ENCODE results near the gene CBX2.

The CBX2 gene

DNA sequence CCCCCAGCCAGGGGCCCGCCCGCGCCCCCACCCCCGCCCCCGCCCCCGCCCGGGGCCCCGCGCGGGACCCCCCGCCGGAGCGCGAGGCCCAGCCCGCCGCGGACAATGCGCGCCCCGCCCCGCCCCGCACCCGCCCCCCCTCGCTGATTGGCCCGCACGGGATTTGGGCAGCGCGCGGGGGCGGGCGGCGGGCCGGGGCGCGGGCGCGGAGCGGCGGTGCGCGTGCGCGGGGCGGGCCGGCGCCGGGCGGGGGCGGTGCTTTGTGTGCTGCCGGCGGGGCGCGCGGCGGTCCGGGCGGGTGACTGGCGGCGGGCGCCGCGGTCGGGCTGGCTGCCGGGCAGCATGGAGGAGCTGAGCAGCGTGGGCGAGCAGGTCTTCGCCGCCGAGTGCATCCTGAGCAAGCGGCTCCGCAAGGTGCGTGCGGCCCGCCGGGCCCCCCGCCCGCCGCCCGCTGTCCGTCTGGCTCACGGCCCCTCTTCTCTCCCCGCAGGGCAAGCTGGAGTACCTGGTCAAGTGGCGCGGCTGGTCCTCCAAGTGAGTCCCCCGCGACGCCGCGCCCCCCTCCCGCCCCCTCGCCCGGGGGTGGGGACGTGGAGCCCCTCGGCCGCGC is at the start of gene CBX2:
CBX2 (plus strand) TSS at position 255 of the 610 bp plus-strand sequence; CDS start at position 343, 88 bp downstream.
- DNase-seq, result no peak

DNA sequence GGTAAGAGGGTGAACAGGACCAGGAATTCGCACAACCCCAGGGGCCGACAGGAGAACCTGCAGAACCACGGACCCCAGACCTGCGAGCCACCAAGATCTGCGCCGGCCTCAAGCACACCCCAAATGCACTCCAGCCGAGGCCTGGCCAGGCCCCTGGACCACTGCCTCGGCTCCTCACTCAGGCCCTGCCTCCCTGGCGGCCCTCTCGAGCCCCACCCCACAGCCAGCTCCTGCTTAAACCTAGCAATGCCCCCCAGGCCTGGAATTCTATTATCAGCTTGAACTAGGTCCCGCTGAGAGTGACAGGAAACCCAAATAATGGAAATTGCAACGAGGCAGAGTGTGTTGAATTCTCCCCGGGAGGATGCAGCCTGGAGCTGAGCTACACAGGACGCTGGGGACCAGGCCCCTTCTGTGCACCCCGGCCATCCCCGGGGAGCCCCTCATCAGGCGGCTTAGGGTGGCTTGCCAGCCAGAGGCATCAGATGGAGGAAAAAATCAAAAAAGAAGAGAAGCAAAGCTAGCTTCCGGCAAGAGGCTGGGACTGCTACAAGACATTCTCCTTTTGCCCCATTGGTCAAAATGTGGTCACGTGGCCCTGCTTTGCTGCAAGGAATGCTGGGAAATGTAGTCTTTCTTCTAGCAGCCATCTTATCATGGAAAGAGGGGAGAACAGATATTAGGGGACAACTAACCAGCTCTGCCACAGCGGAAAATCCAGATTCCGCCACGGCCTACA is 49.6 kb upstream of the CBX2 start:
- peak; percentile 11 for DNase-seq

DNA sequence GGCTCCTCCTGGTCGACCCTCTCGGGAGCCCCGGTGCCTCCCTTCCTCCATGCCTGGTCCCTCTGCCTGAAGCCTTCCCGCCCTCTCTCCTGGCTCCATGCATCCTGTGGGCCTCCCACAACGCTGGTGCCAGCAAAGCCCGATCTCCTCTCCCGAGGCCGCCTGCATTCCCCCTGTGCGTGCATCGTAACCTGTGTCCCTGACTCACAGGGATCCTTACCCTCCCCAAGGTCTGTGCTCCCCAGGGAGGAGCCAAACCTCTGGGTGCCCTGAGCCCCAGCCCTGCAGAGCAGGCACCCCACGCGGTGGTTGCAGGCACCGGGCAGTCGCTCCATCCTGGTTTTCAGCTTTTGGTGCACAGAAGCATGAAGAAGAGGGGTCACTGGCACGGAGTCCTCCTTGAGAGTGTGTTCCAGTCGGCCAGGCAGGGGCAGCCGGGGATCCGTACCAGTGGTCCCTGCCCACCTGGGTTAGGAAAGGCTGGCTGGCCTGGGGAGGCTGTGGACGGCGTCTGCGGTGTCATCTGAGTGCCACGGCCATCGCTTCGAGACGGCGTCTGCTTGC is 49.0 kb upstream of the CBX2 start:
- DNase-seq, result no peak

DNA sequence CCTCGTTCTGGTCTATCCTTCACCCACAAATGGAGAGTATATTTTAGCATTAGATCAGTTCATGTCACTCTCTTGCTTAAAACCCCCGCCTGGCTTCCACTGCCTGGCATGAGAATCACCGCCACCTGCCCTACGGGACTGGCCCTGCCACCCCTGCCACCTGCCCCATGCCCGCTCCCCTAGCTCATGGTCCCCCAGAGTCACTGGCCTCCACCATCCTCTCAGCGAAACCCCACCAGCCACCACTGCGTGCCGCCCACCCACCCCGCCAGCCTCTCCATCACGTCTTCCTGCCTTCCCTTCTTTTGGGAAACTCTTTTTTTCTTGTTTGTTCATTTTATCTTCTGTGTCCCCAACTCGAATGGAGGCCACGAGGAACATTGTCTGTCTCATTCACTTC is 48.2 kb upstream of the CBX2 start:
- no peak for DNase-seq

DNA sequence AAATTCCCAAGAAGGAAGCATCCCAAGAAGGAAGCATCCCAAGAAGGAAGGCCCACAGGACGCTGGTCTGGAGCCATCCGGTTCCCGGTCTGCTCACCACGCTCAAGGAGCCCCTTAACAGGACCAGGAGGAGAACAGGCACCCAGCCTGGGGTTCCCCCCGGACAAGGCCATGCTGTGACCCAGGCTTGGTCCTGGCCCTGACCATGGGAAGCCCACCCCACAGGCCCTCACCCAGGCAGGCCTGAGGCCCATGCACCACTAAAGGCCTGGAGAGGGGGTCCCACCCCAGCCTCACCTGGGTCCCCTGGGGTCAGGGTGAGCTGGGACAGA is 47.5 kb upstream of the CBX2 start:
- no peak for DNase-seq

DNA sequence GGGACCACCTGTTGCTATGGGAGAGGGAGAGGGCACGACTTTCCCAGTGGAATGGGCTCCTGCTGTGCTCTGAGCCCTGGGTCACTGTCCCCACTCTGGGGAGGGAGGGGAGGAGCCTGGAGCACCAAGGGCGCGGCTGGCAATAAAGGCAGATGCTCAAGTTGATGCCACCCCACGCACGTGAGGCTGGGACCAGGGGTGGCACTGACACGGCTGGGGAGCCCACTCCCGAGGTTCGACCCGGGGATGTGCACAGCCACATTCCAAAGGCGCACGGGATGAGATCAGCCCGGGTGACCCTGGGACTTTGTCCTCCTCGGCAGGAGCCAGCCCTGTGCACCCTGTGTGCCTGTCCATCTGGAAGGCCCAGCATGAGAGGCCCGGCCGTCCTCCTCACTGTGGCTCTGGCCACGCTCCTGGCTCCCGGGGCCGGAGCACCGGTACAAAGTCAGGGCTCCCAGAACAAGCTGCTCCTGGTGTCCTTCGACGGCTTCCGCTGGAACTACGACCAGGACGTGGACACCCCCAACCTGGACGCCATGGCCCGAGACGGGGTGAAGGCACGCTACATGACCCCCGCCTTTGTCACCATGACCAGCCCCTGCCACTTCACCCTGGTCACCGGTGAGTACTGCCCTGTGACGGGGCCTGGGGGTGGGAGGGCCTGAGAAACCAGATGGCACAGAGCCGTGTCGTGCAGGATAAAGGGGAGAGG is 47.0 kb upstream of the CBX2 start, which contains the start of gene ENPP7:
ENPP7 (plus strand) TSS at position 175 of the 715 bp plus-strand sequence; CDS start at position 372, 197 bp downstream.
- no peak for DNase-seq

DNA sequence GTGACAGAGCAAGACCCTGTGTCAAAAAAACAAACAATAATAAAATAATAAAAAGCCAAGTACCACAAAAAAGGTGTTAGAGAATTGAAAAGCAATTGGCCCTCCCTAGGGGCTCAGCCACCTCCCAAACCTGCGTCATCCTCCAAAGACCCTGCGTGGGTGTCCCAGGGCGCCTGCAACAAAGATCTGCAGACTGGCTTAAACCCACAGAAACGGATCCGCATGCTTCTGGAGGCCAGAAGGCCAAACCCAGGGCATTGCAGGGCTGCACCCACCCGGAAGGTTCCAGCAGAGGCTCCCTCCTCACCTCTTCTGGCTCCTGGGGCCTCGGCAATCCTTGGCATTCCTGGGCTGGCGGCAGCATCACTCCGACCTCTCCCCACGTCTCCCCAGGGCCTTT is 45.7 kb upstream of the CBX2 start:
- no peak for DNase-seq

DNA sequence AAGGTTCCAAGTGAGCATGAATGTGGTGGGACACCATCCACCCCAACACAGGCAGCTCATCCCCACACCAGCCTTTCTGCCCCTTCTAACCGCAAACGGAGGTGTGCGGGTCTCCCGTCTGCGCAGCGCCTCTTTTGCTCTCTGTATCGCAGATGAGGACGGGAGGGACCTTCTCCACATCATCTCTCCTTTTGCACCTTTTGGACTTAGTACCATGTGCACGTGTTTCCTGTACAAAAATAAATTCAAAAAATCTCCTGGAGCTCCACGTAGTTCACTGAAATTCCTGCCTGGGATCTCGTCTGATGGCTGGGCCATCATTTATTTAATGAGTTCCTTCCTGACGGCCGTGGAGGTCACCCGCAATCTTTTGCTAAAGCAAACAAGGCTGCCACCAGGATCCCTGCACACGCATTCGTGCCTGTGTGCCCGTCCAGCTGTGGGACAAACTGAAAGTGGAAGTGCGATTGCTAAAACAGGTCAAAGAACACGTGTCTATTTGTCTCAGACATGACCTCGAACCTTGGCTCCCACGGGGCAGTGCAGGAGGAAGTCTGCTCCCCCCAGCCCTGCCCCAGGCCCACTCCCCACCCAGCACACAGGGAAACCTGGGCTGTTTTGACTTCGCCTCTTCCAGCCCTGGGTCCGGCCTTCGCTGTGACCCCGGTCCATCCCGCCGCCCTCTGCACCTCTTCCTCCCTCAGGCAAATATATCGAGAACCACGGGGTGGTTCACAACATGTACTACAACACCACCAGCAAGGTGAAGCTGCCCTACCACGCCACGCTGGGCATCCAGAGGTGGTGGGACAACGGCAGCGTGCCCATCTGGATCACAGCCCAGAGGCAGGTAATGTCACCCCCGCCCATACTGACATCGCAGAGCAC is 44.9 kb upstream of the CBX2 start:
- no peak for DNase-seq

DNA sequence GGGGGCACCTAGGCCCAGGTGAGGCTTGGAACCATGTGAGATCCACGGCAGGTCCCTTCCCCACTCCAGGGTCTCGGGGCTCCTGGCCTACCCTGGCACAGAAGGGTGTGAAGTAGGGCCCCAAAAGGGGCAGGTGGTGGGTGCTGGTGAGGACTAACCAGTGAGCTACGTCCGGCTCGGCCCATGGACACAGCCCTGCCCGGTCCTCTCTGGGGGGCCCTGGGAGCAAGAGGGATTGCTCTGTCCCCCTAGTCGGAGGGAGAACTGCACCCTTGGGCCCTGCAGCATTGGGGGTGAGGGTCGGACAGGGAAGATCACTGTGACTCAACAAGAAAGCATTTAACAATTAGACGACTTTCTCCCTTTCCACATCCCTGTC is 44.3 kb upstream of the CBX2 start:
- DNase-seq, result no peak

DNA sequence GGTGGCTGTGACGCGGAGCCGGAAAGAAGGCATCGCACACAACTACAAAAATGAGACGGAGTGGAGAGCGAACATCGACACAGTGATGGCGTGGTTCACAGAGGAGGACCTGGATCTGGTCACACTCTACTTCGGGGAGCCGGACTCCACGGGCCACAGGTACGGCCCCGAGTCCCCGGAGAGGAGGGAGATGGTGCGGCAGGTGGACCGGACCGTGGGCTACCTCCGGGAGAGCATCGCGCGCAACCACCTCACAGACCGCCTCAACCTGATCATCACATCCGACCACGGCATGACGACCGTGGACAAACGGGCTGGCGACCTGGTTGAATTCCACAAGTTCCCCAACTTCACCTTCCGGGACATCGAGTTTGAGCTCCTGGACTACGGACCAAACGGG is 42.9 kb upstream of the CBX2 start:
- no peak for DNase-seq

DNA sequence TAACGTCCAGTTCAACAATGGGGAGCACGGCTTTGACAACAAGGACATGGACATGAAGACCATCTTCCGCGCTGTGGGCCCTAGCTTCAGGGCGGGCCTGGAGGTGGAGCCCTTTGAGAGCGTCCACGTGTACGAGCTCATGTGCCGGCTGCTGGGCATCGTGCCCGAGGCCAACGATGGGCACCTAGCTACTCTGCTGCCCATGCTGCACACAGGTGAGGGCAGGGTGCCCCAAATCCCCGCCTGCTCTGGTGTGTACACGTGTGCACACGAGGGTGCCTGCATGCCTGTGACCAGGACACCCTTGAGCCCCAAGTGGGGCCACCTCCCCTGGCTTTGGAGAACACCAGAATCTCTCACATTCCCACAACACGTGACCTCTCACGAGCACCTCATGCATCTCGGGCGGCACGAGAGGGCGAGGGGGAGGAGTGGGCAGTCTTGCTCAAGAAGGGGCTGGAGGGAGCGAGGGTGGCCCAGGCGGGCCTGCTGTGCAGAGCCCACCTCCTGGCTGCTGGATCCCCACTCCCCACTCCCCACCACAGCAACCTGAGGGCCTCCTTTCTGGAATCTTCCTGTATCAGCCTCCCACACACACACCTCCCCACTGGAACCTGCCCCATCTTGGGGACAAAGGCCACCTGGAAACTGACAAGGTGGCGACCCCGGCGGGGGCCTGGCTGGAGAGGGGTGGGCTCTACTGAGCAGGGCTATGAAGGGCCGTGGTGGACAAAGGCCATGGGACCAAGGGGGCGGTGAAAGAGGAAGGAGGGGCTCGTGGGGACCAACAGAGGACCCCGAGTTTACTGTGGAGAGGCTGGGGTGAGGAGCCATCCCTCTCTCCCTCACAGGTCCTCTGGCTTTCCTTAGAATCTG is 40.7 kb upstream of the CBX2 start:
- no peak for DNase-seq

DNA sequence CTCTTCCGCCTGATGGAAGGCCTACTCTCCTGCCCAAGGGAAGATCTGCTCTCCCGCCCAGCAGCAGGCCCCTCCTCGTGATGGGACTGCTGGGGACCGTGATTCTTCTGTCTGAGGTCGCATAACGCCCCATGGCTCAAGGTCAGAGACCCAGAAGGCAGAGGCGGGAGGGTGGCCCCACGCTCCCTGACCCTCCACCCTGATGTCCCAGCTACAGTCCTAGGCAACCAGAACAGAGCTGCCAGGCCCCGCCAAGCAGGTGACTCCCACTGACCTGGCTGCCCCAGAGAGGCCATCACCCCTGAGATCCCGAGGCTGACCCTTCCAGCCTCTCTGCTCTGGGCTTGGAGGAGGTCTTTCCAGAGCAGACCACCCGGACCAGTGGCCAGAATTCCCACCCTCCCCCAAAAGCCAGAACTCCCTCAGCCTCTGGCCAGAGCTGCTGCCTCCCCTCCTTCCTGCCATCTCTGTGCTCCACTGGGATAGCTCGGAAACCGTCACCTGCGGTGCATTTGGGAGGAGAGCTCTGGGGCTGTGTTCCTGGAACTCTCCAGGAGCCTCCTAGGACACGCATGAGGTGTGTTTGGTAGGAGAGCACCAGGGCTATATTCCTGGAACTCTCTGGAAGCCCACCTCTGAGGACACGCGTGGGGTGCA is 39.9 kb upstream of the CBX2 start:
- no peak for DNase-seq

DNA sequence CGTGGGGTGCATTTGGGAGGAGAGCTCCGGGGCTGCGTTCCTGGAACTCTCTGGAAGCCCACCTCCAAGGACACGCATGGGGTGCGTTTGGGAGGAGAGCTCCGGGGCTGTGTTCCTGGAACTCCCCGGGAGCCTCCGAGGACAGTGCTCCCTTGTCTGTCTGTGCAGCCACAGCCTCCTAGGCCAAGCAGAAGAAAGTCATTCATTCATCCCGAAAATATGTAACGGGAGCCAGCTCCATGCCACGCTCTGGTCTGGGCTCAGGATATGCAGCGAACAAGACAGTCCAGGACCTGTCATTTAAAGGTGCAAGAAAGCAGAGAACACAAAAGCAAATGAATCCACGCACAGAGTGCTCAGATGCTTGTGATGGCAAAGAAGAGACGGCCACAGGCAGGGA is 39.3 kb upstream of the CBX2 start:
- DNase-seq, result no peak

DNA sequence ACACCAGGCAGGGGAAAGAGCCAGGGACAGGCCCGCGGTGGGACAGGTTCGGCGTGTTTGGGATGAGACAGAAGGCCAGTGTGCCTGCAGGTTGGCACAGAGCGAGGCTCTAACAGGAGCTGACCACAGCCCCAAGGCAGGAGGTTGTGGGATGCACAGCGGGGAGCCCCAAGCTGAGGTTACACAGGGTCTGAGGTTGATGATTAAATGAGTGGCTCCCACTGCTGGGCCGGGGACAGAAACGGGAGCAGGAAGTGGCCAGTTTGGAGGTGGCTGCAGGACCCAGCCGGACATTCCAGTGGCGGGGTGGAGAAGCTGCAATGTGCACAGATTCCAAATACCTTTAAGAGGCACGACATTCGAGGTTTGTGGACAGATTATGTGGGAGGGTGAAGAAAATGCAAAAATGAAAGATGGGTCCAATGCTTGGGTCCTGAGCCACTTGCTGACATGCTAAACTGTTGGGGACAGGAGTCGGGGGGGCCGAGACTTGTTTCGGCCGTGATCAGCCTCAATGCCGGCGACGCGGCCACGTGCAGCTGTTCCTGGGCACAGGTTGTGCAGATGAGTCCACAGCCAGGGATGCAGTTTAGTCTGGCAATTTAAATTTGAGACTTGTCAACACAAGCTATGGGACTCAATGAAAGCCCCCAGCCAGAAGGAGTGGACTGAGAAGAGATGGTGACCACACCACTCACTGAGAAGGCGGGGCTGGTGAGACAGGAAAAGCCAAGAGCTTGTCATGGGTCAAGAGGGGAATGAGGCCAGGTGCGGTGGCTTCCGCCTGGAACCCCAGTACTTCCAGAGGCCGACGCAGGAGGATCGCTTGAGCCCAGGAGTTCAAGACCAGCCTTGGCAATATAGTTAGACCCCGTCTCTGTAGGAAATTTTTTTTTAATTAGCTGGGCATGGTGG is 38.5 kb upstream of the CBX2 start:
- no peak for DNase-seq

DNA sequence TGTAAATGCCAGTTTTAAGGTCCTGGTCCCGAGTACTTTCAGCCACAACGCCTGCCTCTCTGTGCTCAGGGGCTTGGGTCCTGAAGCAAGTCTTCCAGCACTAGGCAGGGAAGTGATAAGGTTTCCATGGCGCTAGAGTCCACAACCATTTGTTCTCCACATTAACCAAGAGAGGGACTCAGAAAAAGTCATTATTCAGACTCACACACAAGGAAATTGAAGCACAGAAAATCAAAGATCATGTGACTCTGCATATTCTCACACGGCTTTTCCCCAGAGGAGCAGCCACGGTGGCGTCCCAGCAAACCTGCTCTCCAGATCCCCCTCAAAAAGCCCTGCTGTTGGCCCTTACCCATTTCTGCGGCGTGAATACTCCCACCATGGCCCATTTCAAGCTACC is 37.5 kb upstream of the CBX2 start:
- DNase-seq, result no peak

DNA sequence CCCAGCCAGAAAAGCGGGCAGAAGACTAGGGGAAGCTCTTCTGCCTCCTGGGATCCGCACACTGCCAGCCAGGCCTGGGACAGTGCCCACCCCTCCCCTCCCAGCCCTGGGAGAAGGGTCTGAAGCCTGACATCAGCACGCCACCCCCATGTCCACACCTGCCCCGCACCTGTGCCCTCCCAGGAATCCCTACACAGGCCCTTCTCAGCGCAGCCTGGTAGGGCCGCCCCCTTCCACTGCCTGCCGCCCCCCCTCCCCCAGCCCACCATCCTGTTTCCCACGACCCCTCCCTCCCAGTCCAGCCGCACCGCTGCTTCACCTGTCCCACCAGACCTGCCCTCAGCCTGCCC is 36.6 kb upstream of the CBX2 start:
- DNase-seq, result no peak

DNA sequence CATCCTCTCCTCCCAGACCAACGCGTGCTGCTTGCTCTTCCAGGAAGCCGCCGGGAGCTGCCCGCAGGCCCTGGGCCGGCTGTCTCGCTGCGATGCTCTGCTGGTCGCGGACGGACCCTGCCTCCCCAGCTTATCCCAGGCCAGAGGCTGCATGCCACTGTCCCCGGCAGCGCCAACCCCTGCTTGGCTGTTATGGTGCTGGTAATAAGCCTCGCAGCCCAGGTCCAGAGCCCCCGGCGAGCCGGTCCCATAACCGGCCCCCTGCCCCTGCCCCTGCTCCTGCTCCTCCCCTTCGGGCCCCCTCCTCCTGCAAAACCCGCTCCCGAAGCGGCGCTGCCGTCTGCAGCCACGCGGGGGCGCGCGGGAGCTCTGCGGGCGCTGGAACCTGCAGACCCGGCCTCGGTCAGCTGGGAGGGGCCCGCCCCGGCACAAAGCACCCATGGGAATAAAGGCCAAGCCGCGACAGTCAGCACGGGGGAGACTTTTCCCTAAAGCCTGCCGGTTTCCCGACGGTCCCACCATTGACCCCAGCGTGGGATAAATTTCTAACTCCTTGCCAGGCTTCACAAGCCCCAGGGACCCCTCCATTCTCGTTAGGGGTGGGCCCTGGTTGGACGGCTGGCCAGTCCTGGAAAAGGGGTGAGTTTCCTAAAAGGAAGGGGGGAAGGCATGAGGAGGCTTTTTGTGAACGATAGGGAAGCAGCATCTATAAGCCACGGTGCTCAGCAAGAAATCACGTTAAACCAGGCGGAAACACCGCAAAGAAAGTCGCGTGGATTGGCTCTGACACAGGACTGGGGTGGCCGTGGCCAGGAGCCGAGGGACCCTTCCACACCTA is 36.0 kb upstream of the CBX2 start:
- no peak for DNase-seq

DNA sequence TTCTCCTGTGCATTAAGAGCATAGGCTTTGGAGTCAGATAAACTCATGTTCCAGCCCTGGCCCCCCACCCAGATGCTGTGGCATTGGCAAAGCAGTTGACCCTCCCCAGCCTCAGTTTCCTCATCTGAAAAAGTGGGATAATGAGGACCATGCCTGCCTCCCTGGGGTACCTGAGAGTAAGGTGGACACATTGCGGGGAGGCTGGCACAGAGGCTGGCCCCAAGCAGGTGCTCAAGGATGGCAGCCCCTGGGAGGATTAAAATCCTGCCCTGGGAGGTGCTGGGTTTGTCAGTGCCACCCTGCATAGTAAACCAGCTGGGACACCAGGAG is 35.4 kb upstream of the CBX2 start:
- DNase-seq, result no peak

DNA sequence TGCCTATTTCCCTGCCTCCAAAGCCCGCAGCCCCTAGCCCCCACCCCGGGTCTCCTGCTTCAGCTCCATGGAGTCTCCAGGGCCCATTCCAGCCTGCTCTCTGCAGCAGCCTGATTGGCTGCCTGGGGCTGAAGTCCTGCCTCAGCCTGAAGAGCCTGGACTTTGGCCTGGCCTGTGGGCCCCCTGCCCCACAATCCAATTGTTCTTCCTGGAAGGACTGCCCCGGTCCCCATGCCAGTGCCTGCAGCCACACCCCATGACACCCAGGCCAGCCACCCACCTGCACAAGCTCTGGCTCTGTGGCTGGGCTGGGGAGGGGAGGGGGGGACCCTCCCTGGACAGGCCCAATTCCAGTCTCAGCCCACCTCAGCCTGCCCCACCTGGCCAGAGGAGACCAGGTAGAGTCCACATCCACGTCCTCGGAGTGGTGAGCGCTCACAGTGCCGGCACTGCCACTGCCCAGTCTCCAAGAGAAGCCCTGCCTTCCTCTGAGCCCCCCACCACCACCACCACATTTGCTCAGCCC is 34.9 kb upstream of the CBX2 start:
- no peak for DNase-seq

Data from NCI-H1417 treated with DMSO at 0.1 percent for 48 hours (cell line).